ENCODE measurements around the gene RDH5. TPM values are rescaled to one million over a fixed set of nuclear protein-coding genes. Genes with fewer than 3 reads are reported as not detected.
A peak's percentile ranks its signal among the peaks of the same experiment; 100 is the strongest.

The RDH5 gene
- total RNA-seq, 1 experiment from 2014 or later, result 6.0 TPM

- H3K4me1 Mint-ChIP-seq (ENCODE audit: low read depth, unreplicated experiment), result peaks cover 21% of the 10 kb centered on the region
- Histone ChIP-seq H3K4me3 (ENCODE audit: low read depth, low read length) (no peak overlapping the region), H3K4me1 (peaks cover 14% of the 10 kb centered on the region), H3K36me3 (ENCODE audit: control insufficient read depth, insufficient read depth, low read length) (peaks cover 2% of the 10 kb centered on the region; the same call in 1 of the 2 replicates), H3K9me3 (no peaks in the 10 kb centered on the region), H3K27me3 (replicated peaks; ENCODE audit: control insufficient read depth, insufficient read depth, low read length) (no peaks in the 10 kb centered on the region)
- CTCF ChIA-PET, result interaction anchor here (1.1 to 2.0 kb wide), 2 partner anchors 52 to 64 kb away, joined by 3 to 6 read pairs; a partner anchor contains a TSS
- TF ChIP-seq CTCF (IDR thresholded peaks at IDR 0.05; ENCODE audit: insufficient read depth in 1 of 2, low read depth in 1 of 2, low read length in 1 of 2, severe bottlenecking in 1 of 2, unreplicated experiment in 1 of 2), result no peak
- H3K9me3 Mint-ChIP-seq (ENCODE audit: unreplicated experiment), result no peaks in the 10 kb centered on the region
- no TSS peak for BruUV-seq (replicated peaks)
- intact Hi-C loops (cut with micrococcal nuclease; ENCODE audit: unreplicated experiment), result loop anchor here (2.0 to 10.0 kb wide), 2 partner anchors 43 to 369 kb away; partner anchors contain the start of genes RPL41 and ZC3H10
- POLR2A ChIA-PET, result no interaction called here
- peaks cover 16% of the 10 kb centered on the region for H3K36me3 Mint-ChIP-seq (ENCODE audit: insufficient read depth, unreplicated experiment)
- no peaks in the 10 kb centered on the region for H3K27me3 Mint-ChIP-seq (ENCODE audit: insufficient read depth, unreplicated experiment)
- H3K4me3 Mint-ChIP-seq (ENCODE audit: unreplicated experiment), result peak overlapping the region; percentile 80
- H3K27ac Mint-ChIP-seq (ENCODE audit: unreplicated experiment), result peak overlapping the region; percentile 33
- no peak for DNase-seq
Measured at GRCh38 chr12:55745361-55746173, 25.4 kb downstream of the RDH5 start.

DNA sequence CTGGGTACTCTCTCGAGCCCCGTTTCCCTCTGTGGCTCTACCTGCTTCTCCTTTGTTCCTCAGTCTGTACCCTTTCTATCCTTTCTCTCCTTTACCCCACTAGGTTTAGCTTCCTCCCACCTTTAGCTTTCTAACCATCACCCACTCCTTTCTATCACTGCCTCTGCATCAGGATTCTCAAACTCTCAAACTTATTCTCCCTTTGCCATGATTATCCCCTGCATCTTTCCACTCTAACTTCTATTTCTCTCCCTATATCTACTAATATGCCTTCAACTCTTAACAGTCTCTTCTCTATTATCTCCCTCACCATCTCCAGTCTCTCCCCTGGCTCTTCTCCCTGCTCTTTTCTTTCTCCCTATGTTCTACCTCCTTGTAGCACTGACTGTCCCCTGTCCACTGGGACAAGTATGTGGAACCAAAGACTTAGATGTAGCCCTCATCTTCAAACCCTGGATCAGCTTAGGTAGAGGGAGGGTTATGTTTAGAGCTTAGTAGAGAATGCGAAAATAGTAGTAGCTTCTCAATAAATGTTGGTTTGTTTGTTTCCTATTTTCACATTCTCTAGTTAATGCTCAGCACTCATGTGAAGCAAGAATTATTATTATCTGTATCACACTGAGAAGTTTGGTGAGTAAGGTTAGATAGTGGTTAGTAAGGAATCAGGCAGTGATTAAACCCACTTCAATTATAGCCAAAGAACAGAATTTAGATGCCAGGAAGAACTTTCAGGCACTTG, 26.1 kb downstream of the RDH5 start:
- Mint-ChIP-seq H3K4me1 (ENCODE audit: low read depth, unreplicated experiment) (peaks cover 21% of the 10 kb centered on the region), H3K9me3 (ENCODE audit: unreplicated experiment) (no peaks in the 10 kb centered on the region), H3K36me3 (ENCODE audit: insufficient read depth, unreplicated experiment) (peaks cover 22% of the 10 kb centered on the region), H3K4me3 (ENCODE audit: unreplicated experiment) (peak overlapping the region; percentile 43), H3K27ac (ENCODE audit: unreplicated experiment) (peak overlapping the region; percentile 33), H3K27me3 (ENCODE audit: insufficient read depth, unreplicated experiment) (no peaks in the 10 kb centered on the region)
- BruUV-seq (replicated peaks), result no TSS peak
- no peaks in the 10 kb centered on the region for H3K27me3 ChIP-seq (replicated peaks; ENCODE audit: control insufficient read depth, insufficient read depth, low read length)
- no peak for DNase-seq
- CTCF ChIA-PET, result interaction anchor here (2.0 kb wide), 1 partner anchor 8 kb away, joined by 6 read pairs; no protein-coding TSS in a partner anchor
- TF ChIP-seq CTCF (IDR thresholded peaks at IDR 0.05; ENCODE audit: insufficient read depth in 1 of 2, low read depth in 1 of 2, low read length in 1 of 2, severe bottlenecking in 1 of 2, unreplicated experiment in 1 of 2), result no peak
- peaks cover 14% of the 10 kb centered on the region for H3K4me1 ChIP-seq
- no peak overlapping the region for H3K4me3 ChIP-seq (ENCODE audit: low read depth, low read length)
- H3K9me3 ChIP-seq, result no peaks in the 10 kb centered on the region
- intact Hi-C loops (cut with micrococcal nuclease; ENCODE audit: unreplicated experiment), result loop anchor here (10.0 kb wide), 1 partner anchor 368 kb away; the partner anchor contains the start of genes RPL41 and ZC3H10
- peaks cover 2% of the 10 kb centered on the region; the same call in 1 of the 2 replicates for H3K36me3 ChIP-seq (ENCODE audit: control insufficient read depth, insufficient read depth, low read length)
- POLR2A ChIA-PET, result no interaction called here

GRCh38 chr12:55746913-55747231, 26.7 kb downstream of the RDH5 start:
- no peak overlapping the region for H3K4me3 ChIP-seq (ENCODE audit: low read depth, low read length)
- Mint-ChIP-seq H3K27ac (ENCODE audit: unreplicated experiment) (no peak overlapping the region), H3K4me1 (ENCODE audit: low read depth, unreplicated experiment) (peaks cover 20% of the 10 kb centered on the region), H3K4me3 (ENCODE audit: unreplicated experiment) (no peak overlapping the region), H3K36me3 (ENCODE audit: insufficient read depth, unreplicated experiment) (peaks cover 22% of the 10 kb centered on the region), H3K27me3 (ENCODE audit: insufficient read depth, unreplicated experiment) (no peaks in the 10 kb centered on the region), H3K9me3 (ENCODE audit: unreplicated experiment) (no peaks in the 10 kb centered on the region)
- ChIA-PET CTCF (interaction anchor here (2.0 kb wide), 1 partner anchor 8 kb away, joined by 6 read pairs; no protein-coding TSS in a partner anchor), POLR2A (no interaction called here)
- peaks cover 14% of the 10 kb centered on the region for H3K4me1 ChIP-seq
- H3K9me3 ChIP-seq, result no peaks in the 10 kb centered on the region
- BruUV-seq (replicated peaks), result no TSS peak
- intact Hi-C loops (cut with micrococcal nuclease; ENCODE audit: unreplicated experiment), result loop anchor here (10.0 kb wide), 1 partner anchor 368 kb away; the partner anchor contains the start of genes RPL41 and ZC3H10
- no peak for DNase-seq
- TF ChIP-seq CTCF (IDR thresholded peaks at IDR 0.05; ENCODE audit: insufficient read depth in 1 of 2, low read depth in 1 of 2, low read length in 1 of 2, severe bottlenecking in 1 of 2, unreplicated experiment in 1 of 2), result no peak
- H3K36me3 ChIP-seq (ENCODE audit: control insufficient read depth, insufficient read depth, low read length), result peaks cover 2% of the 10 kb centered on the region; the same call in 1 of the 2 replicates
- no peaks in the 10 kb centered on the region for H3K27me3 ChIP-seq (replicated peaks; ENCODE audit: control insufficient read depth, insufficient read depth, low read length)
